HG03378 (cell line): Measurements from ENCODE around the gene KCNK2.

Source experiments
- ATAC-seq: cut with Tn5 transposase; IDR thresholded peaks from one replicate; pipeline ENCODE4 v1.9.1; 2021; ENCODE audit warnings: mild to moderate bottlenecking, moderate library complexity; ENCODE audit not compliant: unreplicated experiment

The KCNK2 gene

GRCh38 chr1:215094381-215094780, 11.8 kb downstream of the KCNK2 start:
- no peak for ATAC-seq

- no peak for ATAC-seq
Measured at GRCh38 chr1:215095524-215095923, 13.0 kb downstream of the KCNK2 start.

DNA sequence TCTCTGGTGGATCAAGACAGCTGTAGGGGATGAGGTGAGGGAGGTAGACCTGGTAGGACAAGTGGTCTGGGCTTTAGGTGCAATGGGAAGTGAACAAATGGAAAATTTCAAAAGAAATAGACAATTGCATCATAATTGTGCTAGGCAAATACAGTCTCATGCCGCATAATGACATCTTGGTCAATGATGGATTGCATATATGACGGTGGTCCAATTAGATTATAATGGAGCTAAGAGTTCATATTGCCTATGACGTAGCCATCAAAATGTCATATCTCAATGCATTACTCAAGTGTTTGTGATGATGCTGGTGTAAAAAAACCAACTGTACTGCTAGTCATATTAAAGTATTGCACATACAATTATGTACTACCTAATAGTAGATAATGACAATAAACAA, 19.0 kb downstream of the KCNK2 start:
- ATAC-seq = no peak

DNA sequence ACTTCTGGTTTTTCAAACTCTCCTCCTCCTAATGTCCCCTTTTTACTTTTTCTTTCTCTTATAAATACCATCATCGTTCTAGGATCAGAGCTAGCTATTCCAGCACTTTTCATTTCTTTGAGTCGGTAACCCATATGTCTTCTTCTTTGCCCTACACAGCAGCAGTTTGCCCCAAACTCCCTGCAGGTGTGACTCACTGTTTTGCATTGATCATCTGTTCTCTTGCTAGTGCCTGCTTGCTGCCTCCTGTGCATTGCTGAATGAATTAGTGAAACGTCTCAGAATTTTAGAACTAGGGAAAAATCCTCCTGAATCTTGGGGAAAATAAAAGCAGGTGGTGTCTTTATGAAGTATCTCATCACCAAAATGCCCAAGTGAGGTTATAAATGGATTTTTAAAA, 21.7 kb downstream of the KCNK2 start:
- no peak for ATAC-seq

GRCh38 chr1:215106067-215106466, 23.5 kb downstream of the KCNK2 start:
- ATAC-seq = no peak

DNA sequence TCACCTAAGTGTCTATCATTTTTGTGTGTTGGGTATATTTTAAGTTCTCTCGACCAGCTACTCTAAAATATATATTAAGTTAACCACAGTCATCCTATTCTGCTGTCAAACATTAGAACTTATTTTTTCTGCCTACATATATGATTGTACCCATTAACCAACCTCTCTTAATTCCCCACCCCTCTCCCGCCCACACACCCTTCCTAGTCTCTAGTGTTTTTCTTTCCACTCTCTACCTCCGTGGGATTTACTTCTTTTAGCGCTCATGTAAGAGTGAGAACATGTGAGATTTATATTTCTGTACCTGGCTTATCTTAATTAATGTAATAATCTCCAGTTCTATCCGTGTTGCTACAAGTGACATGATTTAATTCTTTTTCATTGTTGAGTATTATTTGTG, 26.6 kb downstream of the KCNK2 start:
- ATAC-seq = no peak

GRCh38 chr1:215111916-215112315, 29.4 kb downstream of the KCNK2 start:
- ATAC-seq = no peak

GRCh38 chr1:215113776-215114153, 31.2 kb downstream of the KCNK2 start:
- ATAC-seq = no peak

DNA sequence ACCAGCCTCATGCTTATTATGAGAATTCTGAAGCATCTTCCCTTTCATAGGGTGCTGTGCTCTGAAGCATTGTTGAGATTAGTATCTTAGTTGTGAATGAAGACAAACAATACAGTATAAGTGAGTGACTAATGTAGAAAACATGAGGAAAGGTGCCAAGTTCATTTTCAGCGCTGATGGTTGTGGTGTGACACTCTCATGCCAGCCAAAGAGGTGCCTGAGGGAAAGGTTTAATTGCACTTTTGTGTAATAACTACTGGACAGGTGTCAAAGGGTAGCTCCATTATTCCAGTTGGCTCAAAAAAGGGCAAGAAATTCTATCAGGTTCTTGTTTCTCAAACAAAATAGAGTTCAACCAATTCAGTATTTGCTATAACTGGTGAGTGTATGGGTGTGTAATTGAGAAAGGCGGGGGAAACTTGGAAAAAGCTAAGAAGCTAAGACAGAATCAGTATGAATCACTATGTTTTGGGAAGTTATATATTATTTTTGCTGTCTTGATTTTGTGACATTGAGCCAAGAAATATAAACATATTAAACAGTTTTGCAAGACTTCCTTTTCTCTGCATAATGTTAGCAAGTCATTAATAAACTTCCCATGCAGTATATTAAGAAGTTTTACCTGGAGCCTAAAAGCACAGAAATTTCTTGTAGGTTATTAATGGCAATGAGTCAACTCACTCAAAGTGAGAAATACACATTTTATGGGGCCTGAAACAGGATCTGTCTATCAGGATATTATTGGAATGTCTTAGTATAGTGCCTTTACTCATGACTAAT, 31.8 kb downstream of the KCNK2 start:
- no peak for ATAC-seq

DNA sequence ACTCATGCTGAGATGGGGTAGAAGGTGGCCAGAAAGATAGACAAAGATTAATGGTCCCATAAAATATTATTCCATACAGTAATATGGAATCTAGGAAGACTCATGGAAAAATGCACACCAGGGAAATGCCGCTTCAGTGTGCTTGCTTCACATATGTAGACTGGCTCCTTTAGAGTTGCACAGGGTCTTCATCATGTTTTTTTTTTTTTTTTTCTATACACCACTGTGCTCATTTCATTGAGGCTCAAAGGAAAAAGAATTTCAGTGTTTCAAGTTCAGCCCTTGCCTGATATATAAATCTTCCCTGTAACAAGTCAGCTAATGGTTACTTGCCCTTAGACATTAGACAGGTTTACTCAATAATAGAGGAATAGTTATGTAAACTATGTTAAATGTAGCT, 33.2 kb downstream of the KCNK2 start:
- no peak for ATAC-seq

- ATAC-seq = no peak
Measured at GRCh38 chr1:215118081-215118480, 35.5 kb downstream of the KCNK2 start.

DNA sequence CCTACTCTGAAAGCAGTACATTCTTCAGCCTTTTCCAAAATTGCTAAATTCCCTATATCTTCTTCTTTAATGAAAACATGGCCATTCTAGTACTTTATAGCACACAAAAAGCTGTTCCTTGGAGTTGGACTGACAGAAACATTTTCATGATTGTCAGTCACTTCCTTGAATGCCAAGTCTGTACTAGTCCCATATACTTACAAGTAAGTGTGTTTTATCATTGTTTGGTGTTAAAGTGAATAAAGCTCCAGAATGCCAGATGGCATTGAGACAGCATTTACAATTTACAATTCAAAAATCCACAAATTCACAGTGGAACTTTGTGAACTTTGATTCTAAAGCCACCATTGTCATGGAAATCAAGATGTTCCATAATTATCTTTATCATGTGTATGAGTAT, 36.5 kb downstream of the KCNK2 start:
- no peak for ATAC-seq

DNA sequence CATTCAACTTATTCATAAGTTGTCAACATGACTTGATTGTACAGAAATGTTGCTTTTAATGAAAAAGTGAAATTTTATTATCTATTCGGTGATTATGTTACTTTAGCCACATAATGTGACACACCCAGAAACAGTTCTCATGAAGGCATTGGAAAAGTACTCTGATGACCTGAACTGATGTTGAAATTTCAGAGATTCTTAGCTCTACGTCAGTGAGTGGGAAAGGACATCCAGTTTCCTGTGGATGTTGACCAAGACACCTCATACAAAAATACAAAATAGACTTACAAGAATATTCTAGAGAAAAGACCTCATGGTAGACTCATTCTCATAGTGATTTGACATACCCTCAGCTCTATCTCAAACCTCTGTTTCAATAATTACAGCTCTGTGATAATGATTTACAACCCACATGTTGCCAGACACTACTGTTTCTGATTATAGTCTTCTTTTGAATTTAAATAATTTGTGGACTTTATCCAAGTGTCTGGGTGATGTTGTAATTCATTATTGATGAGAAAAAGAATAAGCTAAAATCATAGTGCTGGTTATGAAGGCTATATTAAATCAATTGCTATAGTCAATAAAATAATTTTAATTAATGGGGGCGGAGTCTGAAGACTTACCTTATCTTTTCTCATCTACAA, 37.3 kb downstream of the KCNK2 start:
- ATAC-seq = no peak

DNA sequence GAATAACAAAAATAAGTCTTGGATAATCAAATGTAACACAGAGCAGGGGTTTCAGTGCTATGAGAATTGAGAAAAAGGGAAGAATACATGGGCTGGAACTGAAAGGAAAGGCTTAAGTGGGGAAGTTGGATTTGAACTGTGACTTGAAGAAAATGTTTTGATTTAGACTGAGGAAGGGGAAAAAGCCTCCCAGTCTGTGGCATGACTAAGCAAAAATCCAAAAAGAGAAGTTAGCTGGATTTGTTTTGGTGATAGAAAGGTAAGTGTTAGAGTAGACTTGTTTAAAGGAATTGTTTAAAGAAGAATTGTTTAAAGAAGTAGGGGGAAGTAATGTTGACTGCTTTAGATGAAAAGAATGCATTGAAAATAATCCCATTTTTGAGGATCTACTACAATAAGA, 46.0 kb downstream of the KCNK2 start:
- no peak for ATAC-seq

- no peak for ATAC-seq
Measured at GRCh38 chr1:215131291-215131690, 48.8 kb downstream of the KCNK2 start.

DNA sequence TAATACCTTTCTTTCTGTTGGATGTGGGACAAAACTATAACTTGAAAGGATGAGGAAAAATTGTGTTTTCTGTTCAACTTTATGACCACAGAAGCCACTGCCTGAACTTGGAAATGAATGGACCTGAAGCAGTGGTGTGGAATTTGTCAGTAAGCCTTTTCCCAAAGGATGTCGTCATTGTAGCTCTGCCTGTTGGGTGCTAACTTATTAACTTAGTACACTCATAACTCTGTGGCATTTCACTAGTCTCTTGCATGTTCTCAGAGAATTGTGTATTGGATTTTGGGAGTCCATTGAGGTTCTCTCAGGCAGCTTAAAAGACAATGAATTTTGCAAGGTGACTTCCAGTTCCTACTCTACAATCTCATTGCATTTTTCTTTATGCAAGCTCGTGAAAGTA, 49.6 kb downstream of the KCNK2 start:
- ATAC-seq = no peak

GRCh38 chr1:215133532-215133931, 51.0 kb downstream of the KCNK2 start:
- ATAC-seq = no peak

GRCh38 chr1:215137985-215138384, 55.4 kb downstream of the KCNK2 start:
- no peak for ATAC-seq

GRCh38 chr1:215140135-215140534, 57.6 kb downstream of the KCNK2 start:
- no peak for ATAC-seq

- ATAC-seq = no peak
Measured at GRCh38 chr1:215141460-215141859, 58.9 kb downstream of the KCNK2 start.

DNA sequence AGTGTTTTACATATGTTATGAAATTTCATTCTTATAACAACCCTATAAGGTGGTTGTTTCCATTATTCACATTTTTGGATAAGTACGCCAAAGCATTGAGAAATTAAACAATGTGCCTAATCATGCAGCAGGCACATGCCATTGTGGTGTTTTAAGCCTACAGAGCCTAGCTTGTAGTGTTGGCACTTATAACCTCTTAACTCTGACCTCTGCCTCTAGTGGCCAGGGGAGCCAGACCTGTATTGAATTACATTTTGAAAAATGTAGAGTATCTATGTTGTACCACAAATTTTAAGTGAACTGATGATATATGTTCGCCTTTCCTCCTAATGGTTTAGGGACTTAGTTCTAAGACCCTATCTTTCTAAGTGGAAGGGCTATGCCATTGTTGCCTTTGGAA, 61.0 kb downstream of the KCNK2 start:
- no peak for ATAC-seq

- ATAC-seq = no peak
Measured at GRCh38 chr1:215146240-215146975, 63.9 kb downstream of the KCNK2 start.
